AG09309 (cell line): ENCODE results near the gene PCBP3.
A peak's percentile ranks its signal among the peaks of the same experiment; 100 is the strongest.
"Not testable (repeated sequence)": the region's sequence is repeated elsewhere in the genome, so short reads cannot be mapped to it uniquely, and the experiment has no call there.

Source experiments
- DNase-seq: peaks from one replicate; pipeline ENCODE4 v3.0.0-alpha.2; 2010; ENCODE audit warnings: low read depth
- H3K4me3 ChIP-seq: 2 replicates; pipeline ENCODE4 v1.5.1; 2011; ENCODE audit warnings: mild to moderate bottlenecking, low read depth, low read length, moderate library complexity; ENCODE audit not compliant: control insufficient read depth
- TF ChIP-seq, protein P1 (sequence below): IDR thresholded peaks from 2 replicates; pipeline ENCODE4 v1.5.1; 2011; ENCODE audit warnings: mild to moderate bottlenecking, low read depth, low read length, inconsistent platforms; ENCODE audit not compliant: insufficient read depth, control insufficient read depth; ENCODE audit errors: missing control alignments

The PCBP3 gene

DNA sequence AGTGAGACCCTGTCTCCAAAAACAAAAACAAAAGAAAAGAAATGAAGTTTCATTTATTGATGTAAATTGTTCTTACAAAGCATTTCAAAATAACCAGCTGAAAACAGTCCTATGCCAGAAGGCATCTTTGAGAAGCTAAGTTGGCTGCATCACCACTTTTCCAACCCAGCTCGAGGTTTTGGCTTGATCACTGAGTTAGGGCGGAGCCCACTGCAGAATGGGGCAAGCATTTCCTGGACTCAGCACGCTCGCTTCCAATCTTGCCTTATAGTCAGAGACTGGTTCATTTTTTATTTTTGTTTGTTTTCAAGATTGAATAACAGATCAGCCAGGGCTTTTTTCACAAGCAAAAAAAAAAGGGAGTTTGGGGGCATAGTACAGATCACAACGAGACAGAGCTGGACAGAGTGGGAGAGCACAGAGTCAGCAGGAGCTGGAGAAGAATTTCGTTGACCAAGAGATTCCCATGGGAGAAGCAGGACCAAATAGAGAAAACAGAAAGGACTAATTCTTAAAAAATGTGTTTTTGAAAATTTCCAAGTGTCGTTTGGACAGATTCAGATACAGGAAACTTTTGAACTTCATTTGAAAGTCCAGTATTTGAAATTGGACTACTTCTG is 314.6 kb downstream of the PCBP3 start:
- TF ChIP-seq, protein P1, sequence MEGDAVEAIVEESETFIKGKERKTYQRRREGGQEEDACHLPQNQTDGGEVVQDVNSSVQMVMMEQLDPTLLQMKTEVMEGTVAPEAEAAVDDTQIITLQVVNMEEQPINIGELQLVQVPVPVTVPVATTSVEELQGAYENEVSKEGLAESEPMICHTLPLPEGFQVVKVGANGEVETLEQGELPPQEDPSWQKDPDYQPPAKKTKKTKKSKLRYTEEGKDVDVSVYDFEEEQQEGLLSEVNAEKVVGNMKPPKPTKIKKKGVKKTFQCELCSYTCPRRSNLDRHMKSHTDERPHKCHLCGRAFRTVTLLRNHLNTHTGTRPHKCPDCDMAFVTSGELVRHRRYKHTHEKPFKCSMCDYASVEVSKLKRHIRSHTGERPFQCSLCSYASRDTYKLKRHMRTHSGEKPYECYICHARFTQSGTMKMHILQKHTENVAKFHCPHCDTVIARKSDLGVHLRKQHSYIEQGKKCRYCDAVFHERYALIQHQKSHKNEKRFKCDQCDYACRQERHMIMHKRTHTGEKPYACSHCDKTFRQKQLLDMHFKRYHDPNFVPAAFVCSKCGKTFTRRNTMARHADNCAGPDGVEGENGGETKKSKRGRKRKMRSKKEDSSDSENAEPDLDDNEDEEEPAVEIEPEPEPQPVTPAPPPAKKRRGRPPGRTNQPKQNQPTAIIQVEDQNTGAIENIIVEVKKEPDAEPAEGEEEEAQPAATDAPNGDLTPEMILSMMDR, result no peak
- peak; percentile 49 for DNase-seq

GRCh38 chr21:45959182-45959581 is 315.7 kb downstream of the PCBP3 start:
- DNase-seq, result no peak
- TF ChIP-seq, protein P1, result no peak
- H3K4me3 ChIP-seq, result no peak overlapping the region

More for the DNA sequence above, 314.6 kb downstream of the PCBP3 start:
- H3K4me3 ChIP-seq, result no peak overlapping the region

GRCh38 chr21:45959779-45960390 is 316.4 kb downstream of the PCBP3 start:
- DNase-seq, result no peak
- no peak overlapping the region for H3K4me3 ChIP-seq
- TF ChIP-seq, protein P1, result no peak

GRCh38 chr21:45961408-45961807 is 317.9 kb downstream of the PCBP3 start:
- not testable (repeated sequence) for DNase-seq, H3K4me3 ChIP-seq

- no peak overlapping the region for H3K4me3 ChIP-seq
- TF ChIP-seq, protein P1, result no peak
- DNase-seq, result no peak
Measured at GRCh38 chr21:45962531-45963231, 319.2 kb downstream of the PCBP3 start.

- TF ChIP-seq, protein P1, result no peak
- DNase-seq, result no peak
- no peak overlapping the region for H3K4me3 ChIP-seq
Measured at GRCh38 chr21:45963232-45963570, 319.7 kb downstream of the PCBP3 start.

- TF ChIP-seq, protein P1, result no peak
Measured at GRCh38 chr21:45964649-45965048, 321.1 kb downstream of the PCBP3 start.

More at GRCh38 chr21:45964649-45965048, 321.1 kb downstream of the PCBP3 start:
- H3K4me3 ChIP-seq, result no peak overlapping the region
- DNase-seq, result no peak
